GM12891 (cell line): ENCODE measurements around the gene LDHAL6A.
A peak's percentile ranks its signal among the peaks of the same experiment; 100 is the strongest.

Source experiments
- DNase-seq: peaks from one replicate; pipeline ENCODE4 v3.0.0; 2011; ENCODE audit warnings: low spot score; ENCODE audit not compliant: insufficient read length
- FAIRE-seq: peaks from 2 replicates; lab custom pipeline; 2011; peaks lifted over from hg19 to GRCh38; lab: Jason Lieb, UNC
- PAX5 ChIP-seq: IDR thresholded peaks from 2 replicates; pipeline ENCODE4 v1.6.1; 2011; ENCODE audit warnings: low read length, moderate library complexity, mild to moderate bottlenecking; ENCODE audit not compliant: insufficient read depth, severe bottlenecking
- POLR2A ChIP-seq: IDR thresholded peaks from 2 replicates; pipeline ENCODE4 v1.6.1; 2011; ENCODE audit warnings: low read depth, low read length, control low read depth
- POLR2AphosphoS5 ChIP-seq: IDR thresholded peaks from 2 replicates; pipeline ENCODE4 v1.6.1; 2011; ENCODE audit warnings: low read depth, low read length, control low read depth
- POU2F2 ChIP-seq: IDR thresholded peaks from 2 replicates; pipeline ENCODE4 v1.6.1; 2011; ENCODE audit warnings: low read depth, mild to moderate bottlenecking, control low read depth, low read length, moderate library complexity
- SPI1 ChIP-seq: IDR thresholded peaks from 2 replicates; pipeline ENCODE4 v1.6.1; 2011; ENCODE audit warnings: low read depth, low read length, control low read depth
- TAF1 ChIP-seq: IDR thresholded peaks from 2 replicates; pipeline ENCODE4 v1.6.1; 2011; ENCODE audit warnings: low read depth, low read length, control low read depth

LDHAL6A gene

DNA sequence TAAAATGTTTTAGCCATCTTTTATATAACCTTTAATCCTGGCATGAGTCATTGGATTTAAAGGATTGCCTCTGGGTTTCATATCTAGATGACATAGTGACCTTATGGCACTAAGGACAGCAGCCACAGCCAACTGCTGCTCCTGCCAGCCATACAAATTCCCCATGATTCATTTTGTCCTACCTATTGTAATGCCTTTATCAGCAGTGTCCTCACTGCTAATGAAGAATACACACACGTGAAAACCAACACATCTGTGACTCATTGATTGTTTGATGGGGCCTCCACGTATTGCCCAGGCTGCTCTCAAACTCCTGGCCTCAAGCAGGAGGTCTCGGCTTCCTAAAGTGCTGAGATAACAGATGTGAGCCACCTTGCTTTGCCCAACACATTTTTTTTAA is 1.8 kb downstream of the LDHAL6A start:
- no peak for TF ChIP-seq PAX5
- TF ChIP-seq SPI1: no peak
- TF ChIP-seq POU2F2: no peak
- no peak for TF ChIP-seq POLR2AphosphoS5
- TF ChIP-seq POLR2A: no peak
- TF ChIP-seq TAF1: no peak
- FAIRE-seq: no peak
- DNase-seq: no peak

DNA sequence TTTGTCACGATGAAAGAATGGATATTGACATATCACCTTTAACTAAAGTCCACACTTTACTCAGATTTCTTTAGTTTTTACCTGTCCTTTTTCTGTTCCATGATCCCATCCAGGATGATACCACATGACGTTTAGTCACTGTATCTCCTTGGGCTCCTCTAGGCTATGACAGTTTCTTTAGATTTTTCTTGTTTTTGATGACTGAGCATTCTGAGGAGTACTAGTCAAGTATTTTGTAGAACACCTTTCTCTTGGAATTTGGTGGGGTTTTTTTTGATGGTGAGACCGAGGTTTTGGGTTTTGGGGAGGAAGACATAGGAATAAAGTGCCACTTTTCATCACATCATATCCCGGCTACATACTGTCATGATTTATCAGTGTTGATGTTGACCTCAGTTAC is 4.0 kb downstream of the LDHAL6A start:
- FAIRE-seq (no peak), DNase-seq (no peak)

DNA sequence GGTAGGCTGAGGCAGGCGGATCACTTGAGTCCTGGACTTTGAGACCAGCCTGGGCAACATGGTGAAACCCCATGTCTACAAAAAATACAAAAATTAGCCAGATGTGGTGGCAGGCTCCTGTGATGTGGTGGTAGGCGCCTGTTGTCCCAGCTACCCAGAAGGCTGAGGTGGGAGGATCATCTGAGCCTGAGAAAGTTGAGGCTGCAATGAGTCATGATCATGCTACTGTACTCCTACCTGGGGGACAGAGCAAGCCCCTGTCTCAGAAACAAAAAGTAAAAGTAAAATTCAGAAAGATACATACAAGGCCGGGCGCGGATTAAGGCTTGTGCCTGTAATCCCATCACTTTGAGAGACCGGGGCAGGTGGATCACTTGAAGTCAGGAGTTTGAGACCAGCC is 6.3 kb downstream of the LDHAL6A start:
- DNase-seq: no peak
- TF ChIP-seq POU2F2 (no peak), PAX5 (no peak), SPI1 (no peak), POLR2A (no peak), TAF1 (no peak), POLR2AphosphoS5 (no peak)
- no peak for FAIRE-seq

More for the DNA sequence above, 4.0 kb downstream of the LDHAL6A start:
- no peak for TF ChIP-seq SPI1
- TF ChIP-seq POU2F2: no peak
- TF ChIP-seq POLR2AphosphoS5: no peak
- TF ChIP-seq TAF1: no peak
- no peak for TF ChIP-seq POLR2A
- TF ChIP-seq PAX5: no peak

DNA sequence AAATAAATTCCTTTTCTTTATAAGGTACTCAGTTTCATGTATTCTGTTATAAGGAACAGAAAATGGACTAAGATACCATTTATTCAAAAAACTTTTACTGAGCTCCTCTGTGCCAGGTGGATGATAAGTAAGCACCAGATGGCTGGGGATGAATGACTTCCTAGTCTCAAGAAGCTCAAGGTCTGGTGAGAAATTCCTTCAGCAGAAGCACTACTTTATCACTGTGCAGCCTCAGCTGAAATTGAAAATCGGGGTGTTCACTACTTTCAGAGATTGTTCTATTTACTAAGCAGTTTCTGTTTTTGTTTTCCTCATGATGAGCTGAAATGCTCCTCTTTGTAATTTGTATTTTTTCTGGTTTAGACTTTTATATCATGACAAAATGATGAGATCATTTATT is 7.8 kb downstream of the LDHAL6A start:
- FAIRE-seq (no peak), DNase-seq (no peak)
- TF ChIP-seq POLR2A (no peak), TAF1 (no peak), POLR2AphosphoS5 (no peak), POU2F2 (no peak), PAX5 (no peak), SPI1 (no peak)

DNA sequence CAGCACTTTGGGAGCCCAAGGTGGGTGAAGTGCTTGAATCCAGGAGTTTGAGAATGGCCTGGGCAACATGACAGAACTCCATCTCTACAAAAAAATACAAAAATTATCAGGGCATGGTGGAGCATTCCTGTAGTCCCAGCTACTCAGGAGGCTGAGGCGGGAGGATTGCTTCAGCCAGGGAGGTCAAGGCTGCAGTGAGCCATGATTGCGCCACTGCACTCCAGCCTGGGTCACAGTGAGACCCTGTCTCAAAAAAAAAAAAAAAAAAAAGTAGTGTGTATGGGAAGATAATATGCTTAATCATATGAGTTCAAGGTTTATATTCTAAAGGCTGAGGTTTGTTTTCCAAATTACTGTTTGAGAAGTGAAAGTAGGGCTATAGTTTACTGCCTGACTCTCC is 10.7 kb downstream of the LDHAL6A start:
- no peak for DNase-seq
- no peak for FAIRE-seq
- no peak for TF ChIP-seq SPI1
- TF ChIP-seq POU2F2: no peak
- TF ChIP-seq TAF1: no peak
- no peak for TF ChIP-seq POLR2A
- no peak for TF ChIP-seq POLR2AphosphoS5
- no peak for TF ChIP-seq PAX5

DNA sequence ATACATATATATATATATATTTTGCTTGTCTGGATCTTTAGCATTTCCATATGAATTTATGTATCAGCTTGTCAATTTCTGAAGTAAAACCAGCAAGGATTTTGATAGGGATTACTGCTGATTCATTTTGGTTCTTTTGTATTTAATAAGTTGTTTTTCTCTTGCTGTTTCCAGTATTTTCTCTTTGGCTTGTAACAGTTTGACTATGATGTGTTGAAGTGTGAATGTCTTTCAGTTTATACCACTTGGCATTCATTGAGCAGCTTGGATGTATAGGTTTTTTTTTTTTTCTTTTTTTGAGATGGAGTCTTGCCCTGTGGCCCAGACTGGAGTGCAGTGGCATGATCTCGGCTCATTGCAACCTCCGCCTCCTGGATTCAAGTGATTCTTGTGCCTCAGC is 12.4 kb downstream of the LDHAL6A start:
- TF ChIP-seq PAX5: no peak
- FAIRE-seq: no peak
- DNase-seq: no peak

DNA sequence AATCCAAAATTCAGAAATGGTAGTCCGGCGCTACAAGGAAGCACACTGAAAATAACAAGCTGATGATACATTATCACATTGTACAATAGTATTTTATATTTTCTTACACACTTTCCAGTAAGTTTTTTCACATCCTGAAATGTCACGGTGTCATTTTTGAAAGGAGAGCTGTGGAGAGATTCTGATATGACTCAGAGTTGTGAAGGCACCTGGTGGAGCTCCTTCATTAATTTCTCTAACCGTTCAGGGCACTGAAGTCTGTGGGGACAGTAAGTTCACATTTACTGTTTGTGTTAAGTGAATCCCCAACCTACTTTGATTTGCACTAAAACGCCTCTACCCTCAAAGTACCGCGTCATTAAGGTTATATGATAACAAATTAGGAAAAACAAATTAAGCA is 13.3 kb downstream of the LDHAL6A start:
- DNase-seq (no peak), FAIRE-seq (no peak)
- no peak for TF ChIP-seq POLR2AphosphoS5
- TF ChIP-seq PAX5: no peak
- TF ChIP-seq SPI1: no peak
- TF ChIP-seq TAF1: no peak
- TF ChIP-seq POLR2A: no peak
- no peak for TF ChIP-seq POU2F2

DNA sequence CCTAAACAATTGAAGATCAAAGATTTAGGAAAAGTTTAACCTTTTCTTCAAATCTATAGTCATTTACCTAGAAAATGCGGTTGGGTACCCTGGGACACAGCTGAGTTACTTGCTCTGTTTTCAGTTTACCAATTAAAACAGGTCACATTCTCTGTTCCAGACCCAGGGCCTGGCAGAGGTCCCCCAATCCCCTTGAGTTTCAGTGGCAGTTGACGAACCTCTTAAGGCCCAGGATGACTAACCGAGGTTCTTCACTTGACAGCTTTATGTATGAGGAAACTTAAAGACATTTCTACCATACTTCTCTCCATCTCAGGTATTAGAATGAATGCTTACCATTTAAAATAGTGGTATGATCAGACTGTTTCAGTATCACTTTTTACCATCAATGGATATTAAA is 16.3 kb downstream of the LDHAL6A start:
- FAIRE-seq (no peak), DNase-seq (no peak)
- no peak for TF ChIP-seq PAX5
- no peak for TF ChIP-seq SPI1
- no peak for TF ChIP-seq POU2F2
- no peak for TF ChIP-seq TAF1
- no peak for TF ChIP-seq POLR2A
- no peak for TF ChIP-seq POLR2AphosphoS5

DNA sequence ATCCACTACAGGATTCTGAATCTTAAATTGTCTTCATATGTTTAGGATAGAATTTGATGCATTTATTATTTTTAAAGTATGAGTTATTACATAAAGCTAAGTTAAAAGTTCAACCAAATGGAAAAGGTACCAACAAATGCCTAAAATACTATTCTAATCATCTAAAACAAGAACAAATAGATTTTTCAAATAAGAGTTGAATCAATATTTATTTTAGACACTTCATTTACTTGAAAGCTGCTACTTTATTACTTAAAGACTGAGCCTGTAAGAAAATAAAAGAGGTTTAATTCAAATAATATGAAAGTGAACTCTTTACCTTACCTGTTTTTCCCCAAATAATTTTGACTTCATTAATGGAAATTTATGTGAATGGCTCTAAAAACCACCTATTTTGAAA is 16.9 kb downstream of the LDHAL6A start:
- DNase-seq (no peak), FAIRE-seq (no peak)
- TF ChIP-seq SPI1 (no peak), TAF1 (no peak), POLR2AphosphoS5 (no peak), PAX5 (no peak), POLR2A (no peak), POU2F2 (no peak)

DNA sequence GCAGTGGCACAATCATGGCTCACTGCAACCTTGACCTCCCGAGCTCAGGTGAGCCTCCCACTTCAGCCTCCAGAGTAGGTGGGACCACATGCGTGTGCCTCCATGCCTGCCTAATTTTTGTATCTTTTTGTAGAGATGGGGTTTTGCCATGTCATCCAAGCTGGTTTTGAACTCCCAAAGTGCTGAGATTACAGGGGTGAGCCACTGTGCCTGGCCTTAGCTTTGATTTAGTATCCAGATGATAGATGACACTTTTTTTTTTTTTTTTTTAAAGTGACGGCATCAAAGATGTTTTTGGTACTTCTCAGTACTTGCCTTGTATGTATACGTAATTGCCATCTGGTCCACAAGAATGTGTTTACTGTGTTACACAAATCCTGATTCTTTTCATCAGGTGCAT is 23.4 kb downstream of the LDHAL6A start:
- TF ChIP-seq POLR2AphosphoS5: no peak
- TF ChIP-seq PAX5: no peak
- no peak for TF ChIP-seq POLR2A
- TF ChIP-seq POU2F2: no peak
- no peak for TF ChIP-seq TAF1
- no peak for TF ChIP-seq SPI1
- FAIRE-seq (no peak), DNase-seq (no peak)

DNA sequence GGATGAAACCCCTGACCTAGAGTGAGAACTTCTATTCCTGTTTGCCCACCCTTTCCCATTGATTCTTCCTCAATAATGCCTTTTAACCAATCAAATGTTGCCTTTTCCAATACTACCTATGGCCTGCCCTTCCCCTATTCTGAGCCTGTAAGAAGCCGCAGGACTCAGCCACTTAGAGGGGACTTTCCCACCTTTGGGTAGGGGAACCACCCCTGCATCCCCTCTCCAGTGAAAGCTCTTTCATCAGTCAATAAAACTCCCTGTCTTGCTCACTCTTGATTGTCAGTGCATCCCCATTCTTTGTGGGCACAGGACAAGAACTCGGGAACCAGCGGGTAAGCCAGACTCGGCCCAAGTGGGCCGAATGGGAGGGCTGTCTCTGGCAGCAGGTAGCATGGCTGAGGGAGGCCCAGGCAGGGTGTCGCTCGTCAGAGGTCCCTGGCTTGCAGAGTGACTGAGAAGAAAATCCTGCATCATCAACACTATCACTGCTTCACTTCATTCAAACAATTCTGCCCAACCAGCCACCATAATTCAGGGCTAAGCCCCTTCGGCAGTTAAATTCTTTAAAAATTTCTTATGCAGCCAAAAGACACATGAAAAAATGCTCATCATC is 30.4 kb downstream of the LDHAL6A start:
- DNase-seq (no peak), FAIRE-seq (peak; percentile 76)
- TF ChIP-seq SPI1 (peak; percentile 40; the same call in 1 of the 2 replicates), POLR2A (no peak)
